IMR-90 (cell line): Measurements from ENCODE around the gene TMEM143. TPM values are rescaled to one million over a fixed set of nuclear protein-coding genes. Genes with fewer than 3 reads are reported as not detected.
A peak's percentile ranks its signal among the peaks of the same experiment; 100 is the strongest.

Experiments
- ATAC-seq: fragments of 200-7000 bp; cut with Tn5 transposase; 2 replicates; pipeline ENCODE4 v1.9.1; 2020; ENCODE audit warnings: low read depth, mild to moderate bottlenecking, moderate library complexity
- BruUV-seq: library from RNA; stranded (reverse); fragments of 400-500 nt; replicated peaks from 2 replicates; lab custom pipeline; 2021; lab: Mats Ljungman, UMichigan
- CTCF ChIA-PET: fragments of 300-600 bp; formaldehyde crosslinking; extraction: SDS; loops from one replicate; lab custom pipeline; 2021; ENCODE audit warnings: antibody characterized with exemption; lab: Yijun Ruan, JAX
- POLR2A ChIA-PET: fragments of 300-600 bp; sonication (Branson Sonifier 250); formaldehyde crosslinking; loops from one replicate; lab custom pipeline; 2022; ENCODE audit warnings: antibody characterized with exemption; ENCODE audit not compliant: unreplicated experiment; lab: Charles Lee
- DNase-seq: peaks from one replicate; pipeline ENCODE4 v3.0.0; 2013
- H2AFZ ChIP-seq: replicated peaks from 2 replicates; pipeline ENCODE3; 2013; ENCODE audit warnings: low read length, mild to moderate bottlenecking; ENCODE audit not compliant: poor library complexity
- H2AK5ac ChIP-seq: 2 replicates; pipeline ENCODE4 v1.6.1; 2013; ENCODE audit warnings: low read depth, low read length, inconsistent platforms
- H2AK9ac ChIP-seq: replicated peaks from 2 replicates; pipeline ENCODE3; 2013; ENCODE audit warnings: mild to moderate bottlenecking, low read depth, low read length, moderate library complexity; ENCODE audit not compliant: poor library complexity
- H2BK120ac ChIP-seq: 2 replicates; pipeline ENCODE4 v1.6.1; 2013; ENCODE audit warnings: low read depth, low read length, inconsistent platforms
- H2BK15ac ChIP-seq: 3 replicates; pipeline ENCODE4 v1.6.1; 2013; ENCODE audit warnings: low read depth, low read length, inconsistent platforms
- H2BK20ac ChIP-seq: 2 replicates; pipeline ENCODE4 v1.6.1; 2013; ENCODE audit warnings: low read depth, mild to moderate bottlenecking, inconsistent platforms, low read length, moderate library complexity
- H2BK5ac ChIP-seq: 2 replicates; pipeline ENCODE4 v1.6.1; 2013; ENCODE audit warnings: mild to moderate bottlenecking, low read depth, low read length, inconsistent platforms; ENCODE audit not compliant: poor library complexity, severe bottlenecking
- H3K14ac ChIP-seq: replicated peaks from 2 replicates; pipeline ENCODE4 v1.6.1; 2013; ENCODE audit warnings: low read depth, low read length, inconsistent platforms
- H3K18ac ChIP-seq: 2 replicates; pipeline ENCODE4 v1.6.1; 2013; ENCODE audit warnings: low read depth, low read length, control low read depth
- H3K23ac ChIP-seq: 2 replicates; pipeline ENCODE4 v1.6.1; 2013; ENCODE audit warnings: low read depth, low read length, inconsistent platforms
- H3K27ac ChIP-seq: 2 replicates; pipeline ENCODE4 v1.5.1; 2013; ENCODE audit warnings: mild to moderate bottlenecking, control low read depth, low read length; ENCODE audit not compliant: insufficient read depth
- H3K27me3 ChIP-seq: 2 replicates; pipeline ENCODE4 v1.6.1; 2013; ENCODE audit warnings: low read length; ENCODE audit not compliant: control insufficient read depth, insufficient read depth
- H3K36me3 ChIP-seq: 2 replicates; pipeline ENCODE4 v1.6.1; 2013; ENCODE audit warnings: low read length, mixed read lengths; ENCODE audit not compliant: control insufficient read depth, insufficient read depth
- H3K4ac ChIP-seq: 2 replicates; pipeline ENCODE4 v1.6.1; 2013; ENCODE audit warnings: low read depth, low read length, inconsistent platforms
- H3K4me1 ChIP-seq: 2 replicates; pipeline ENCODE4 v1.6.1; 2013; ENCODE audit warnings: low read length, mixed read lengths; ENCODE audit not compliant: control insufficient read depth, insufficient read depth
- H3K4me2 ChIP-seq: 2 replicates; pipeline ENCODE4 v1.6.1; 2013; ENCODE audit warnings: low read depth, mild to moderate bottlenecking, control low read depth, low read length, moderate library complexity
- H3K4me3 ChIP-seq: 2 replicates; pipeline ENCODE4 v1.5.1; 2013; ENCODE audit warnings: low read depth, mild to moderate bottlenecking, control low read depth, low read length, moderate library complexity; ENCODE audit not compliant: insufficient read depth
- H3K56ac ChIP-seq: 2 replicates; pipeline ENCODE4 v1.6.1; 2013; ENCODE audit warnings: low read length, inconsistent platforms; ENCODE audit not compliant: insufficient read depth; ENCODE audit errors: extremely low read depth
- H3K79me1 ChIP-seq, 2 experiments: 2 replicates each; pipeline ENCODE4 v1.6.1; 2013; ENCODE audit warnings: low read length in 2 of 2, inconsistent platforms in 1 of 2, low read depth in 1 of 2
- H3K9ac ChIP-seq: 2 replicates; pipeline ENCODE4 v1.6.1; 2013; ENCODE audit warnings: low read depth, low read length, control low read depth
- H3K9me1 ChIP-seq: 2 replicates; pipeline ENCODE4 v1.6.1; 2013; ENCODE audit warnings: low read length, inconsistent platforms; ENCODE audit not compliant: insufficient read depth
- H3K9me3 ChIP-seq: 2 replicates; pipeline ENCODE4 v1.6.1; 2013; ENCODE audit warnings: low read length; ENCODE audit not compliant: control insufficient read depth, insufficient read depth
- H4K20me1 ChIP-seq: 2 replicates; pipeline ENCODE4 v1.6.1; 2013; ENCODE audit warnings: low read length, inconsistent platforms; ENCODE audit not compliant: insufficient read depth
- H4K5ac ChIP-seq: 2 replicates; pipeline ENCODE4 v1.6.1; 2013; ENCODE audit warnings: mild to moderate bottlenecking, low read depth, low read length, control low read depth
- H4K8ac ChIP-seq, 2 experiments: 2 replicates each; pipeline ENCODE4 v1.6.1; 2013; ENCODE audit warnings: low read depth in 2 of 2, low read length in 2 of 2, control low read depth in 1 of 2, inconsistent platforms in 1 of 2
- H4K91ac ChIP-seq: 2 replicates; pipeline ENCODE4 v1.6.1; 2013; ENCODE audit warnings: low read depth, low read length, inconsistent platforms; ENCODE audit not compliant: insufficient read depth
- BHLHE40 ChIP-seq: fragments of 150-350 bp; IDR thresholded peaks from 2 replicates; pipeline ENCODE4 v1.6.1; 2016; ENCODE audit warnings: mild to moderate bottlenecking, low read depth, low read length
- CEBPB ChIP-seq: IDR thresholded peaks from 2 replicates; pipeline ENCODE4 v1.6.1; 2012; ENCODE audit warnings: low read depth, low read length, improper control_type of control experiment
- CTCF ChIP-seq: conservative IDR thresholded peaks from 2 replicates; pipeline ENCODE4 v1.5.1; 2012; ENCODE audit warnings: mild to moderate bottlenecking, low read depth, low read length, improper control_type of control experiment
- ELK1 ChIP-seq: fragments of 150-350 bp; IDR thresholded peaks from 2 replicates; pipeline ENCODE4 v1.6.1; 2016; ENCODE audit warnings: low read depth, mild to moderate bottlenecking, low read length, moderate library complexity, borderline replicate concordance
- FOS ChIP-seq: fragments of 150-350 bp; IDR thresholded peaks from 2 replicates; pipeline ENCODE4 v1.6.1; 2016; ENCODE audit warnings: low read depth, low read length
- MAFK ChIP-seq: IDR thresholded peaks from 2 replicates; pipeline ENCODE4 v1.6.1; 2012; ENCODE audit warnings: low read depth, low read length, improper control_type of control experiment
- MAZ ChIP-seq: IDR thresholded peaks from 2 replicates; pipeline ENCODE4 v1.6.1; 2012; ENCODE audit warnings: low read depth, mild to moderate bottlenecking, low read length, improper control_type of control experiment, moderate library complexity, borderline replicate concordance
- MXI1 ChIP-seq: IDR thresholded peaks from 2 replicates; pipeline ENCODE4 v1.6.1; 2012; ENCODE audit warnings: low read depth, mild to moderate bottlenecking, low read length, moderate library complexity, borderline replicate concordance
- NFE2L2 ChIP-seq: fragments of 150-350 bp; IDR thresholded peaks from 2 replicates; pipeline ENCODE4 v1.6.1; 2016; ENCODE audit warnings: low read depth, mild to moderate bottlenecking, low read length
- RAD21 ChIP-seq: IDR thresholded peaks from 2 replicates; pipeline ENCODE4 v1.6.1; 2012; ENCODE audit warnings: low read length, improper control_type of control experiment
- RFX5 ChIP-seq: IDR thresholded peaks from 2 replicates; pipeline ENCODE4 v1.8.0; 2012; ENCODE audit warnings: low read depth, mild to moderate bottlenecking, low read length, moderate library complexity
- SMC3 ChIP-seq: fragments of 150-350 bp; IDR thresholded peaks from 2 replicates; pipeline ENCODE4 v1.6.1; 2016; ENCODE audit warnings: low read depth, mild to moderate bottlenecking, antibody characterized with exemption, low read length, moderate library complexity
- USF2 ChIP-seq: fragments of 150-350 bp; IDR thresholded peaks from 2 replicates; pipeline ENCODE4 v1.6.1; 2017; ENCODE audit warnings: mild to moderate bottlenecking, antibody characterized with exemption, low read length, low read depth
- WGBS, 2 experiments: methylation state at CpG; one replicate each; pipeline versions ENCODE4 v1.1.5 to v1.1.7; 2013; ENCODE audit warnings: missing lambda C conversion rate in 2 of 2; ENCODE audit not compliant: insufficient read length in 1 of 2; ENCODE audit errors: extremely low coverage in 2 of 2; 5-methylcytosine and 5-hydroxymethylcytosine counted together
- dilution Hi-C: fragments of 300-500 bp; cut with HindIII; formaldehyde crosslinking; loops from one replicate; pipeline ENCODE4 v1.14.3; 2018; ENCODE audit warnings: low sequenced_read_pairs; ENCODE audit not compliant: unreplicated experiment
- in situ Hi-C: fragments of 300-500 bp; cut with MboI; formaldehyde crosslinking; loops from 3 replicates; pipeline ENCODE4 v1.14.3; 2019; ENCODE audit warnings: low sequenced_read_pairs, inconsistent platforms, mixed read lengths
- intact Hi-C: fragments of 100-400 bp; cut with micrococcal nuclease; formaldehyde crosslinking; loops from 2 replicates; pipeline ENCODE4 v1.10.0; 2022
- polyA plus RNA-seq, 3 experiments: library from polyadenylated mRNA; depleted of rRNA; stranded (reverse); fragments of >200 nt; gene quantifications; 2 replicates each; pipeline ENCODE4 v1.2.3, GENCODE V29; 2012; ENCODE audit warnings: low replicate concordance in 1 of 3
- total RNA-seq: library from RNA; depleted of rRNA; stranded (reverse); fragments of >200 nt; gene quantifications from 2 replicates; pipeline ENCODE4 v1.2.3, GENCODE V29; 2012

The TMEM143 gene
- total and polyA plus RNA-seq, 2 of the 4 experiments (the other 2 are of a cell fraction): 1.3 to 7.6 TPM

GRCh38 chr19:48398375-48399235 is 34.9 kb upstream of the TMEM143 start:
- no peak overlapping the region for H2BK20ac ChIP-seq
- ATAC-seq (peak; percentile 48), DNase-seq (peak; percentile 41)
- WGBS, 2 experiments: 15% methylated on average over 57 of the region's 104 CpGs; no CpG with 5 or more reads in 1 of the 2 experiments
- BruUV-seq: no TSS peak
- H2AK5ac ChIP-seq: peak overlapping the region; percentile 43
- peak overlapping the region; percentile 56; the same call in 1 of the 2 replicates for H3K4me2 ChIP-seq
- H3K23ac ChIP-seq: no peak overlapping the region
- no peak overlapping the region for H4K91ac ChIP-seq
- H3K79me1 ChIP-seq: no peaks in the 10 kb centered on the region
- no peak overlapping the region for H2AK9ac ChIP-seq
- intact Hi-C loops: loop anchor here (10.0 kb wide), 1 partner anchor 74 kb away; the partner anchor contains the start of gene EMP3
- no peak overlapping the region for H3K56ac ChIP-seq
- H4K20me1 ChIP-seq: no peaks in the 10 kb centered on the region; the same call in 1 of the 2 replicates
- peak overlapping the region in 1 of 2 experiments; percentile 79; a peak in 3 of 4 replicates for H4K8ac ChIP-seq
- H3K9me1 ChIP-seq: peaks cover 3% of the 10 kb centered on the region; the same call in 1 of the 2 replicates
- H3K4ac ChIP-seq: peak overlapping the region; percentile 83; the same call in 1 of the 2 replicates
- no peak overlapping the region for H3K18ac ChIP-seq
- no peak overlapping the region for H2BK120ac ChIP-seq
- H3K9ac ChIP-seq: no peak overlapping the region
- POLR2A ChIA-PET: no interaction called here
- H4K5ac ChIP-seq: no peak overlapping the region
- no peak overlapping the region for H3K14ac ChIP-seq
- peak overlapping the region; percentile 90 for H2AFZ ChIP-seq
- peaks cover 44% of the 10 kb centered on the region for H3K27me3 ChIP-seq
- no peaks in the 10 kb centered on the region for H3K36me3 ChIP-seq
- no peak overlapping the region for H2BK5ac ChIP-seq
- H3K4me3 ChIP-seq: peak overlapping the region; percentile 42
- no peak overlapping the region for H3K27ac ChIP-seq
- in situ Hi-C loops: no loop called here
- dilution Hi-C loops: no loop called here
- CTCF ChIA-PET: no interaction called here
- H3K9me3 ChIP-seq: no peaks in the 10 kb centered on the region
- no peak overlapping the region for H2BK15ac ChIP-seq
- peaks cover 4% of the 10 kb centered on the region; the same call in 1 of the 2 replicates for H3K4me1 ChIP-seq
- TF ChIP-seq ELK1 (no peak), MXI1 (no peak), MAFK (no peak), SMC3 (no peak), RFX5 (no peak), CEBPB (no peak), NFE2L2 (no peak), CTCF (no peak), RAD21 (no peak), MAZ (no peak), USF2 (no peak), BHLHE40 (no peak), FOS (no peak)
